ENCODE measurements around the gene APOF.

DNA sequence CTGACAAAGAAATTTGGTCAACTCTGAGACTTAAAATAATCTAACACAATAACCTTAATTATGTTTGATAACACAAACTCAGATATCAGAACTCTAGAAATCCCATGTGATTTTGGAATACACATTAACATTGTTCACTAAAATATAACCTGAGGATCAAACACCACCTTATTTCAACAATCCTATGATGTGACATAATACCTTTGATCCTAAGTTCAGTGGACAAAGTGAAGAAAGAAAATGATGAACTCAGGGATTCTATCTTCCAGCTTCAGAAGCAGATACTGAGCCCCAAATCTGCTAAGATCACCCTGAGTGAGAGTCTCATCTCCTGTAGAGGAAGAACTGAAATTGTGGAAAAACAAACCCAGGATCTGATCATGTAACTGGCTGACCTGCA lies 35.7 kb upstream of the APOF start:
- TF ChIP-seq EP300 (IDR thresholded peaks at IDR 0.05; ENCODE audit: borderline replicate concordance in 1 of 2, control insufficient read depth in 1 of 2, low read depth in 2 of 2, low read length in 2 of 2), result no peak
- TF ChIP-seq MXI1 (IDR thresholded peaks at IDR 0.05; ENCODE audit: low read depth, low read length), result no peak
- TF ChIP-seq, protein P1, sequence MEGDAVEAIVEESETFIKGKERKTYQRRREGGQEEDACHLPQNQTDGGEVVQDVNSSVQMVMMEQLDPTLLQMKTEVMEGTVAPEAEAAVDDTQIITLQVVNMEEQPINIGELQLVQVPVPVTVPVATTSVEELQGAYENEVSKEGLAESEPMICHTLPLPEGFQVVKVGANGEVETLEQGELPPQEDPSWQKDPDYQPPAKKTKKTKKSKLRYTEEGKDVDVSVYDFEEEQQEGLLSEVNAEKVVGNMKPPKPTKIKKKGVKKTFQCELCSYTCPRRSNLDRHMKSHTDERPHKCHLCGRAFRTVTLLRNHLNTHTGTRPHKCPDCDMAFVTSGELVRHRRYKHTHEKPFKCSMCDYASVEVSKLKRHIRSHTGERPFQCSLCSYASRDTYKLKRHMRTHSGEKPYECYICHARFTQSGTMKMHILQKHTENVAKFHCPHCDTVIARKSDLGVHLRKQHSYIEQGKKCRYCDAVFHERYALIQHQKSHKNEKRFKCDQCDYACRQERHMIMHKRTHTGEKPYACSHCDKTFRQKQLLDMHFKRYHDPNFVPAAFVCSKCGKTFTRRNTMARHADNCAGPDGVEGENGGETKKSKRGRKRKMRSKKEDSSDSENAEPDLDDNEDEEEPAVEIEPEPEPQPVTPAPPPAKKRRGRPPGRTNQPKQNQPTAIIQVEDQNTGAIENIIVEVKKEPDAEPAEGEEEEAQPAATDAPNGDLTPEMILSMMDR (IDR thresholded peaks at IDR 0.05 in 2 of 3, conservative IDR thresholded peaks at IDR 0.05 in 1 of 3; ENCODE audit: control insufficient read depth in 2 of 3, extremely low read depth in 1 of 3, insufficient read depth in 1 of 3, low read depth in 3 of 3, low read length in 3 of 3), result no peak
- no peak for TF ChIP-seq SIN3A (IDR thresholded peaks at IDR 0.05; ENCODE audit: low read depth, low read length)
- TF ChIP-seq SMAD5 (IDR thresholded peaks at IDR 0.05; ENCODE audit: low read depth), result no peak
- TF ChIP-seq FOXM1 (IDR thresholded peaks at IDR 0.05; ENCODE audit: low read depth, low read length), result no peak
- no peak for TF ChIP-seq TARDBP (IDR thresholded peaks at IDR 0.05; ENCODE audit: borderline replicate concordance)
- TF ChIP-seq ZNF217 (IDR thresholded peaks at IDR 0.05), result no peak
